Parathyroid adenoma (tissue), 2 donors: ENCODE data around the gene PRKN.

Source experiments
- H2AFZ ChIP-seq: fragments of 300-600 bp; sonication (generic); one replicate; pipeline ENCODE4 v1.7.0; 2017; ENCODE audit warnings: antibody characterized with exemption, mild to moderate bottlenecking
- H3K27ac ChIP-seq: fragments of 300-600 bp; sonication (generic); one replicate; pipeline ENCODE4 v1.7.0; 2017
- H3K27me3 ChIP-seq: fragments of 300-600 bp; sonication (generic); one replicate; pipeline ENCODE4 v1.7.0; 2017; ENCODE audit warnings: low read length; ENCODE audit not compliant: control insufficient read depth, insufficient read depth
- H3K36me3 ChIP-seq: fragments of 300-600 bp; sonication (generic); one replicate; pipeline ENCODE4 v1.7.0; 2017; ENCODE audit warnings: low read length; ENCODE audit not compliant: control insufficient read depth, insufficient read depth
- H3K4me1 ChIP-seq: fragments of 300-600 bp; sonication (generic); one replicate; pipeline ENCODE4 v1.7.0; 2017; ENCODE audit warnings: control low read depth
- H3K4me2 ChIP-seq: fragments of 300-600 bp; sonication (generic); one replicate; pipeline ENCODE4 v1.7.0; 2017; ENCODE audit warnings: low read length
- H3K4me3 ChIP-seq: fragments of 300-600 bp; sonication (generic); one replicate; pipeline ENCODE4 v1.7.0; 2017; ENCODE audit warnings: low read depth, low read length
- H3K79me2 ChIP-seq: fragments of 300-600 bp; sonication (generic); one replicate; pipeline ENCODE4 v1.7.0; 2017; ENCODE audit warnings: control low read depth
- H3K9ac ChIP-seq: fragments of 300-600 bp; sonication (generic); one replicate; pipeline ENCODE4 v1.7.0; 2017; ENCODE audit warnings: mild to moderate bottlenecking
- H3K9me3 ChIP-seq: fragments of 300-600 bp; sonication (generic); one replicate; pipeline ENCODE4 v1.7.0; 2017; ENCODE audit warnings: low read length; ENCODE audit not compliant: control insufficient read depth
- CTCF ChIP-seq: fragments of 300-600 bp; sonication (generic); IDR thresholded peaks from one replicate; pipeline ENCODE4 v1.7.0; 2017; ENCODE audit warnings: antibody characterized with exemption, mild to moderate bottlenecking
- donor health status: primary hyperparathyroidism.

The PRKN gene

DNA sequence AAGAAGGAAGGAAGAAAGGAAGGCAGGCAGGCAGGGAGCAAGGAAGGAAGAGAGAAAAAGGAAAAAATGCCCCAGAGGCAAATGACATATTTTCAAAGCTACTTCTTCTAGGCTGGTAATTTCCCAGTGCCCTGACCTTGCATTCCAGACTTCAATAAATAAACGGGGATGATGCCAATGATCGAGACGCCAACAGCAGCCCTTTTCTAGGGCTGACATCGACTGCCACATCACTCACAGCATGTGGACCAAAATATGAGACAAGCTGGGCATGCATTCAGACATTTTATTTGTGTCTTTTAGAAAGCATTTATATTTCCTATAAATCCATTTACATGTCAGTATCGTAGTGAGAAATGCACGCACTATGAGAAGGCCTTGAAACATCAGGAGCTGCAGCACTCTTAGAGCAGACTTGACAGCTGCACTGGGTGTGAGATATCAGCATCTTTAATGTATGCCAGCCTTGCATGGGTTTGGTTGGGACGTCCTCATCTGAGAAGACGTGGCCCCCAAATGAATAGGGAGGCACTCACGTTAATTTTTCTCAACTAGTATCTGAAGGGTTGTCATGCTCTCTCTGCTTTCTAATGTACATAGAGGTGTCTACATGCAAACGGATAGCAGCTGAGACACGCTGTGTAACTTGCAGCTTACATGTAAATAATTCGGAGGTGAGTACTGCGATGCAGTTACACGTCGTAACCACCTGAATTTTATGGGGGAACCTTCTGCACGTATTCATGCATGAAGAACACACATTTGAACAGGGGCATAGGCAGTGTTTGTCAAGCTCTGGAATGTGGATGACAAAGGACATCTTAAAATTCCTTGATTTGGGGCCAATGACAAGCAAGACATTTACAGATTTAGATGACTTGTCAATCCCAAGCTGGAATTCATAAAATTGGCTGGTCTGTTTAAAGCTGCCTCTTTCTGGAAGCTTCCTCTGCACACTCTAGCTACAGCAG lies 1304.6 kb downstream of the PRKN start:
- Histone ChIP-seq H3K79me2 (no peaks in the 10 kb centered on the region), H3K4me2 (no peak overlapping the region), H3K9me3 (no peaks in the 10 kb centered on the region), H2AFZ (no peak overlapping the region), H3K27ac (no peak overlapping the region), H3K9ac (no peak overlapping the region), H3K36me3 (no peaks in the 10 kb centered on the region), H3K27me3 (no peaks in the 10 kb centered on the region), H3K4me1 (no peaks in the 10 kb centered on the region), H3K4me3 (no peak overlapping the region)
- TF ChIP-seq CTCF = no peak

- no peak overlapping the region for H2AFZ ChIP-seq
Measured at GRCh38 chr6:161418463-161418945, 1309.1 kb downstream of the PRKN start.

DNA sequence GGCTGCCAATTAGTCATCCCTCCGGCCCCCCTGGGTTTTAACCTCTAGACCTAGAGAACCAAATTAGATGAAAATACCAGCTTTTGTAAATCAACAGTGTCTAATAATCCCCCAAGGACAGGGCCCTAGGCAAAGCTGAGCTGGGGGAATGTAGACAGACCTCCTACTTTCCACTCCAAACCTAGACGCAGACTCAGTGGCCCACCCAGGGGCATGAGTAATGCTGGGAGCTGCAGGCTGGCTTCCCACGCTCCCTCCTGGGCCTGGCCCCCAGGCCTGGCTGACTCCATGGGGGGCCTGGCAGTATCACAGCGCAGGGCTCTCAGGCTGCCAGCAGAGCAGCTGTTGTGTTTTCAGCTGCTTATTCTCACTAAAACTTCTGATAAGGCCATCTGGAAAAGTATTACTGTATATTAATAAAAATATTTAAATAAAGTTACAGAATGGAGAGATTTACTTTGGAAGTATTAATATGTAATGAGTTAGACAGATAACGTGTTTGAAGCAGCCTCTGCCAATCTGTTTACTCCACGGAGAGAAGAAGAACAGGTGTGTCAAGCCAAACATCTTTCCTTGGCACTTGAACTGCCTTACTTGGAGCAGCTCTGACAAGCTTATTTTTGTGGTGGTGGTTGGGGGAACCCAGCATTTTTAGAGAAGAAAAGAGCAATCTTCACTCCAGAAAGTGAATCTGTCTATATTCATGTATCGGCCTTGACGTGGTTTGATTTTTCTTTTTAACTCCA lies 1309.7 kb downstream of the PRKN start:
- Histone ChIP-seq H3K4me2 (no peak overlapping the region), H3K79me2 (no peaks in the 10 kb centered on the region), H3K4me1 (no peaks in the 10 kb centered on the region), H2AFZ (no peak overlapping the region), H3K9ac (no peak overlapping the region), H3K4me3 (no peak overlapping the region), H3K27ac (no peak overlapping the region), H3K9me3 (no peaks in the 10 kb centered on the region), H3K27me3 (no peaks in the 10 kb centered on the region), H3K36me3 (no peaks in the 10 kb centered on the region)
- no peak for TF ChIP-seq CTCF

More at GRCh38 chr6:161418463-161418945, 1309.1 kb downstream of the PRKN start:
- no peak overlapping the region for H3K27ac ChIP-seq
- H3K4me3 ChIP-seq = no peak overlapping the region
- no peaks in the 10 kb centered on the region for H3K36me3 ChIP-seq
- H3K9me3 ChIP-seq = no peaks in the 10 kb centered on the region
- no peaks in the 10 kb centered on the region for H3K4me1 ChIP-seq
- no peaks in the 10 kb centered on the region for H3K79me2 ChIP-seq
- TF ChIP-seq CTCF = peak; percentile 53
- no peak overlapping the region for H3K9ac ChIP-seq
- no peaks in the 10 kb centered on the region for H3K27me3 ChIP-seq
- no peak overlapping the region for H3K4me2 ChIP-seq

- no peak for TF ChIP-seq CTCF
- Histone ChIP-seq H3K4me1 (no peaks in the 10 kb centered on the region), H3K36me3 (no peaks in the 10 kb centered on the region), H3K9ac (no peak overlapping the region), H3K4me2 (no peak overlapping the region), H3K9me3 (no peaks in the 10 kb centered on the region), H2AFZ (no peak overlapping the region), H3K27ac (no peak overlapping the region), H3K4me3 (no peak overlapping the region), H3K27me3 (no peaks in the 10 kb centered on the region), H3K79me2 (no peaks in the 10 kb centered on the region)
Measured at GRCh38 chr6:161415302-161415855, 1312.2 kb downstream of the PRKN start.
